GM19023 (cell line): ENCODE data around the gene ITGB3.
"Not testable (repeated sequence)": the region's sequence is repeated elsewhere in the genome, so short reads cannot be mapped to it uniquely, and the experiment has no call there.

Source experiments
- ATAC-seq: cut with Tn5 transposase; IDR thresholded peaks from one replicate; pipeline ENCODE4 v1.9.1; 2021; ENCODE audit warnings: mild to moderate bottlenecking, moderate library complexity; ENCODE audit not compliant: unreplicated experiment

ITGB3 gene

DNA sequence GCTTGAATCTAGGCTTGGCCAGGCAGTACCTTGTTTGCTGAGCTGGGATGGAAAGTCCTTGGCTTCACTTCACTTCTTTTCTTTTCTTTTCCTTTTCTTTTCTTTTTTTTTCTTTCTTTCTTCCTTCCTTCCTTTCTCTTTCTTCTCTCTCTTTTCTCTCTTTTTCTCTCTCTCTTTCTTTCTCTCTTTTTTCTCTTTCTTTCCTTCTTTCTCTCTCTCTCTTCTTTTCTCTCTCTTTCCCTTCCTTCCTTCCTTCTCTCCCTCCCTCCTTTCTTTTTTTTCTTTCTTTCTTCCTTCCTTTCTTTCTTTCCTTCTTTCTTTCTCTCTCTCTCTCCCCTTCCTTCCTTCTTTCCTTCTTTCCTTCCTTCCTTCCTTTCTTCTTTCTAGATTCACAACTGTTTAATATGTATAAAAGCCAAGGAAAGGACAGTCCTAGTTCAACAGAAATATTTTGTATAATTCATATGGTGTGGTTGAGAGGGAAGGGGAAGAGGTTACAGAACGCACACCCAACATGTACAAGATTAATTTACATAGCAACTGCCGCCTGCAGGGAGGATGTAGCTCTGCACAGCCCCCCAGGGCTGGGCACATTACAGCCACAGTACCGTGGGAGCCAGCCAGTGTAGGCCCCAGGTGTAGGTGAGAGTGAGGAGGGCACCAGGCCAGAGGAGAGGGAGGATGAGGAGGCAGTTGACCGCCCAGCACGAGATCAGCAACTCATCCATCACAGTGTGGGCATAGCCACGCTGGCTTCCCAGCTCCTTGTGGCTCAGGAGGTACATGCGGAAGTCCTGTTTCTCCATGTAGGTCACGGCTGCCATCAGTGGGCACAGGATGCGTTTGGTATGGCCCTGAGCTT, 9.7 kb upstream of the ITGB3 start:
- no peak for ATAC-seq

DNA sequence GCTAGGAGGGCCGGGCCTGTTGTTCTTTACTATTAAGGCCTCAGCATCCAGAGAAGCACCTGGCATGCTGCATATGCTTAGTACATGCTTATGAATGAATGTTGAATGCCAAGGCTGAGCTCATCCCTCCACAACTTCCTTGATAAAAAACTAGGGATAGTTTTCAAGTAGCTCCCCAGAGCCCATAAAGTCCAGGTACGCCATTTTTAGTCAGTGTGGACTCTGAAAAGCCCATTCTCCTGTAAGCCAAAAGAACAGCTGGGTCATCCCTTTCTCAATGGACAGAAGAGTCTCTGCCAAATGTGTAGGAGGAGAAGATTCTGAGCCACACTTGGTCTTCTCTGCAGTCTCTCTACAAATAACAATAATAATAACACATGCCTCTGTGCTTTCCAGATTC, 8.9 kb upstream of the ITGB3 start:
- no peak for ATAC-seq

GRCh38 chr17:47246120-47246519, 7.5 kb upstream of the ITGB3 start:
- no peak for ATAC-seq

DNA sequence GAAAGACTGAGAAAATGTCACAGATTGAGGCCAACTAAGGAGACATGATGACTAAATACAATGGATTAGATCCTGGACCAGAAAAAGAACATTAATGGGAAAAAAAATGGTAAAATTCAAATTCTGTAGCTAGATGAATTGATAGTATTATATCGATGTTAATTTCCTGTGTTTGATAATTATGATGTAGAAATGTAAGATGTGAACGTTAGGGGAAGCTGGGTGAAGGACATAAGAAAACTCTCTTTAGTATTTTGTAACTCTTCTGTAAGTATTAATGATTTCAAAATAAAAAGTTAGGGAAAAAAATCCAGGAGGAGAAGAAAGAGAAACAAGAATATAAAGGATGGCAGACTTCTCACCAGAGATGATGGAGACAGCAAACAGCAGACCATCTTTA, 2.8 kb upstream of the ITGB3 start:
- ATAC-seq: no peak

- ATAC-seq: no peak
These were observed 2.1 kb upstream of the ITGB3 start for GRCh38 chr17:47251421-47251940.

DNA sequence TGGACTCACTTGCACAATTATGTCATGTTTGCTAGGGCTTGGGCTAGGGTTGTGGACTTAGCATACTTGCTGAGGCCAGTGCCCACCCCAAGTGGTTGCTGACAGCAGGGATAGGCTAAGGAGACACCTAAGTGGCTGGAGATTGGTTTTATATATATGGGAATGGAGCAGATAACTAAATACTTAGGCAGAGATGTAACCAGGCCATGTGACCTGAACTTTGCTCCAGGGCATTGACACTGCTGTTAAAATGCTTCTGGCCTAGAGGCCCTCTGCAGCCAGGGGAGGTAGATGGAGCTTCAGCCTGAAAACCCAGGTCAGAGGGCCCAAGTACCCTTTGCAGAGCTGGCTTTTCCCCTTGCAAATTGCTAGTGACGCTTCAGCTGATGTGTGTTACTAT, 1.4 kb upstream of the ITGB3 start:
- ATAC-seq: no peak

DNA sequence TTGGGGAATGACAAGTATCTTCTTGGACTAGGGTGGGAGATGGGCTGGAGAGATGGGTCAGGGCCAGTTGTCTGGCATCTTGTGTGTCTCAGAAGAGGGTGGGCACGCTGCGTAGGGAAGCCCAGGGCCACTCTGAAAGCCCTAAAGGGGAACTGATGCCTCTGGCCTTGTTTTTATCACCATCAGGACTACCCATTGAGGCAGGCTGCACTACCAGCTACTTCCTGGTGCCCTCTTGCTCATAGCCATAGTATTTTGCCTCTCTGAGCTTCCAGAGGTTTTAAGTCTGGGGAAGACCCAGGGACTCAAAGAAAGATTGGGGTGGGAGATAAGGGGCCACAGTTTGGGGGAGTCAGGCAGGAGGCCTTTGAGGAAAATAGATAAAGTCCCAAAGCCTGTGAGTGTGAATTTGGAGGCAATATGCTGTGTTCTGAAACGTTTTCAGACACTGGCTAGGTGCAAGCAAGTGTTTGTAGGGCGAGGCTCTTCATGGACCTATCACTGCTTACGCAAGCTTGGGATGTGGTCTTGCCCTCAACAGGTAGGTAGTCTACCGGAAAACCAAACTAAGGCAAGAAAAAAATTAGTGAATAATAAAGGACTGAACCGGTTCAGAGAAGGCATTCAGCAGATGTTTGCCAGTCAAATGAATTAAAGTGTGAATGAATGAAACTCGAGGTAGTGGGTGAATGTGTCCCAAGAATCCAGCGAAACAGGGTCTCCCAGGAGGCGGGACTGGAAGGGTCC, 688 bp upstream of the ITGB3 start:
- no peak for ATAC-seq

DNA sequence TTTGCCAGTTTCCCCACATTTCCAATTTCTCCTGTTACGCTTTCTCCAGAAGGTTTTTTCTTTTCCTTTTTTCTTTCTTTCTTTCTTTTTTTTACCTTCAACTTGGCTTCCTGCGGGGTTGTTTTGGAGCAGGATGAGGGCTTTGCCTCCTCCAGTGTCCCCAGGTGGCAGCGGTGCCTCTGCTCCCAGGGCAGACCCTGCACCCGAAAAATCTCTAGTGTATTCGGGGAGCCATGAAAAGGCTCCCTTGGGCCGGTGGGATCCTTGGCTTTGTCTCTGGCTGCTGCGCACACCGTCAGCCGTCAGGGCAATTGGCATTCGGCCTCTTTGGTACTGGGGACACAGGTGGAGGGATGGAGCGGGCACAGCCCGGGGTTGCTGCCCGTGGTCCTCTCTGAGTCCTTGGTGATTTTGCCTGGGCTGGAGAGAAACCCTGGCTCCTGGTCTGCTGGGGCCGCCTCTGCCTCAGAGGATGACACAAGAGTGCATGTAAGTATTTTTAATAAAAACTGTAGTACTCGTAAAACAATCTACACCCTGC, 846 bp downstream of the ITGB3 start:
- no peak for ATAC-seq

GRCh38 chr17:47257651-47258339, 4.2 kb downstream of the ITGB3 start:
- no peak for ATAC-seq

- no peak for ATAC-seq
These were observed 9.0 kb downstream of the ITGB3 start for GRCh38 chr17:47262586-47262985.

GRCh38 chr17:47264166-47264565, 10.5 kb downstream of the ITGB3 start:
- ATAC-seq: no peak

- no peak for ATAC-seq
These were observed 12.4 kb downstream of the ITGB3 start for GRCh38 chr17:47265983-47266541.

DNA sequence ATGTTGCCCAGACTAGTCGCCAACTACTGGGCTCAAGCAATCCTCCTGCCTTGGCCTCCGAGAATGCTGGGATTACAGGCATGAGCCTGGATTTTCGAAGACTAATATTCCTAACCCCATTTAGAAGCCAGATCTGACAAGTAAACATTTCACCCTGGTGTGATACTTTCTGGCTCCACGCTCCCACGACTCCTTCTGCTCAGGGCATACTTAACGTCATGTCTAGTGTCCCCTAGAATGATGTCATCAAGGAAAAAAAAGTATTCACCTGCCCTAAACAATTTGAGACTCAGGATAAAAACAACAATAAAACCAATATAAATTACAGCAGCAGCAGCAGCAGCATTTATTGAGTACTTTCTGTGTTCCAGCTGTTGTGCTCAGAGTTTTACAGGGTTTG, 13.2 kb downstream of the ITGB3 start:
- no peak for ATAC-seq

- no peak for ATAC-seq
These were observed 13.8 kb downstream of the ITGB3 start for GRCh38 chr17:47267354-47267828.

- ATAC-seq: not testable (repeated sequence)
These were observed 15.3 kb downstream of the ITGB3 start for GRCh38 chr17:47268964-47269363.

GRCh38 chr17:47269561-47270280, 16.1 kb downstream of the ITGB3 start:
- ATAC-seq: not testable (repeated sequence)

DNA sequence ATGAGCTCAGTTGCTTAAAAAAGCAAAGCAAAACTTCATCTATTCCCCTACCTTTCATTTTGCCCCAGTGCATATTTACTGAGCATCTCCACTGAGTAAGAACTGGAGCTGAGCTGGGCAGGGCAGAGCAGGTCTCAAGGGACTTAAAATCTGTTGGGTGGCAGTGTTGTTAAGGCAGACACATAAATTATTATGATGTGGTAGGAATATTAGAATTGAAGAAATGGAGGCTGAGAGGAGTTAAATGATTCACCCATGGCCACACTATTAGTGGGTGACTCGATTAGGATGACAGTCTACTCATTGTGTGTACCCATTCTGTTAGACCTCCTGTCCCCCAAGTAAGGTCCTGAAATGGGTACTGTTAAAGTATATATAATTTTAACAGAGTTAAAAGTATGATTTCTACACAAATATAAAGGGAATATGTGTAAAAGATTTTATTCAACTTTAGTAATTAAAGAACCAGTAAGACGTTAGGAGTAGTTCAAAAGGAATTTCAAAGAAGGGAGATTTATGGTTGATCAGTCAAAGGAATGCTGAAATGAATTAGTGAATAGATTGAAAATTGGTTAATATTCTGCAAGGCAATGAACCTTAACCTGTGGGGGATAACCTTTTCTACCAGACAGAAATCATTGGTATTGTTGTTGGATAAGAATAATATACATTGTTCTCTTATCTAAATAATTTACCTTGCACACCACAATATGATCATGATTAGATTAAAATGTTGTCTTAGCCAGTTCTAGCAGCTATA, 17.5 kb downstream of the ITGB3 start:
- ATAC-seq: no peak

DNA sequence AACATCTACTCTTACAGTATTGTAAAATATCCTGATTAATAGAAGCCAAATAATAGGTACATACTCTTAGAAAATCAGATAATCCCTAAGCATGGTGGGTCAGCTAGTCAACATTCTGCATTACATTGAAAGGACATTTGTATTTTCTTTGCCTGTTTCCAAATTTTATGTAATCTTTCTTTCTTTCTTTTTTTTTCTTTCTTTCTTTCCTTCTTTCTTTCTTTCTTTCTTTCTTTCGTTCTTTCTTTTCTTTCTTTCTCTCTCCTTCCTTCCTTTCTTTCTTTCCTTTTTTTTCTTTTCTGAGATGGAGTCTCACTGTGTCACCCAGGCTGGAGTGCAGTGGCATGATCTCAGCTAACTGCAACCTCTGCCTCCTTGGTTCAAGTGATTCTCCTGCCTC, 18.9 kb downstream of the ITGB3 start:
- ATAC-seq: no peak

- no peak for ATAC-seq
These were observed 19.6 kb downstream of the ITGB3 start for GRCh38 chr17:47273245-47273644.
